ENCODE measurements around the gene DNAI2. TPM values are rescaled to one million over a fixed set of nuclear protein-coding genes. Genes with fewer than 3 reads are reported as not detected.
A peak's percentile ranks its signal among the peaks of the same experiment; 100 is the strongest.

Gene DNAI2
- polyA plus RNA-seq, 1 donor from 2014 or later: not detected

DNA sequence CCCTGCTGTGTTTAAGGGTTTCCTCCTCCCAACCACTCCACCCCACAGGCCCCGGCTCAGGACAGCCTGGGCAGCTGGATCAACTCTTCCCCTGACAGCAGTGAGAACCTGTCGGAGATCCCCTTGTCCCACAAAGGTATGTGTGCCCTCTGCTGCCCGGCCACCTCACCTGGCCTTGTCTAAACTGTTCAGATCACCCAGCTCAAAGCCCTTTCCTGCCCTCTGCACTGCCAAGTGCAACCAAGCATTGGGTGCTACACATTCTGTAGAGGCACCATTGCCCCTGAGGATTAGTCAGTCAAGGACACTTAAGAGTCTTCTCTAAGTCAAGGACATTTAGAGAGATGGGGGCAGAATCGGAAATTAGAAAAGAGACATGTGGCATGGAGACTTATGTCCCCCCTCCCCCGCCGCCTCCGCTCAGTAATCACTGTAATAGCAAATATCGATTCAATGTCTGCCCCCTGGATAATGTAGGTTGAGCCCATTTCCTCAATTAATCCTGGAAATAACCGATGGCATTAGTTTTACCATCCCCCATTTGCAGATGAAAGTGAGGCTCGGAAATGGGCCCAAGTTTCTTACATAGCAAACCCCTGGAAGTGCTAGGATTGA is 79.5 kb downstream of the DNAI2 start:
- H3K4me2 ChIP-seq (ENCODE audit: low read length): no peak overlapping the region
- no peaks in the 10 kb centered on the region for H3K9me3 ChIP-seq (ENCODE audit: low read length)
- H3K9ac ChIP-seq (ENCODE audit: low read length): no peak overlapping the region
- H3K36me3 ChIP-seq (ENCODE audit: insufficient read depth, low read length): no peaks in the 10 kb centered on the region
- no peak for TF ChIP-seq EP300 (conservative IDR thresholded peaks at IDR 0.05; ENCODE audit: poor library complexity, severe bottlenecking)
- TF ChIP-seq, protein P1, sequence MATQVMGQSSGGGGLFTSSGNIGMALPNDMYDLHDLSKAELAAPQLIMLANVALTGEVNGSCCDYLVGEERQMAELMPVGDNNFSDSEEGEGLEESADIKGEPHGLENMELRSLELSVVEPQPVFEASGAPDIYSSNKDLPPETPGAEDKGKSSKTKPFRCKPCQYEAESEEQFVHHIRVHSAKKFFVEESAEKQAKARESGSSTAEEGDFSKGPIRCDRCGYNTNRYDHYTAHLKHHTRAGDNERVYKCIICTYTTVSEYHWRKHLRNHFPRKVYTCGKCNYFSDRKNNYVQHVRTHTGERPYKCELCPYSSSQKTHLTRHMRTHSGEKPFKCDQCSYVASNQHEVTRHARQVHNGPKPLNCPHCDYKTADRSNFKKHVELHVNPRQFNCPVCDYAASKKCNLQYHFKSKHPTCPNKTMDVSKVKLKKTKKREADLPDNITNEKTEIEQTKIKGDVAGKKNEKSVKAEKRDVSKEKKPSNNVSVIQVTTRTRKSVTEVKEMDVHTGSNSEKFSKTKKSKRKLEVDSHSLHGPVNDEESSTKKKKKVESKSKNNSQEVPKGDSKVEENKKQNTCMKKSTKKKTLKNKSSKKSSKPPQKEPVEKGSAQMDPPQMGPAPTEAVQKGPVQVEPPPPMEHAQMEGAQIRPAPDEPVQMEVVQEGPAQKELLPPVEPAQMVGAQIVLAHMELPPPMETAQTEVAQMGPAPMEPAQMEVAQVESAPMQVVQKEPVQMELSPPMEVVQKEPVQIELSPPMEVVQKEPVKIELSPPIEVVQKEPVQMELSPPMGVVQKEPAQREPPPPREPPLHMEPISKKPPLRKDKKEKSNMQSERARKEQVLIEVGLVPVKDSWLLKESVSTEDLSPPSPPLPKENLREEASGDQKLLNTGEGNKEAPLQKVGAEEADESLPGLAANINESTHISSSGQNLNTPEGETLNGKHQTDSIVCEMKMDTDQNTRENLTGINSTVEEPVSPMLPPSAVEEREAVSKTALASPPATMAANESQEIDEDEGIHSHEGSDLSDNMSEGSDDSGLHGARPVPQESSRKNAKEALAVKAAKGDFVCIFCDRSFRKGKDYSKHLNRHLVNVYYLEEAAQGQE (IDR thresholded peaks at IDR 0.05; ENCODE audit: borderline replicate concordance): no peak
- no peak for TF ChIP-seq POLR2AphosphoS5 (IDR thresholded peaks at IDR 0.05)
- no peak for TF ChIP-seq CTCF (IDR thresholded peaks at IDR 0.05; ENCODE audit: poor library complexity, severe bottlenecking)
- no peak for TF ChIP-seq TAF1 (IDR thresholded peaks at IDR 0.05; ENCODE audit: low read depth)
- TF ChIP-seq MXI1 (conservative IDR thresholded peaks at IDR 0.05; ENCODE audit: poor library complexity, severe bottlenecking): no peak
- no peak for TF ChIP-seq EZH2 (IDR thresholded peaks at IDR 0.05; ENCODE audit: borderline replicate concordance, insufficient read depth, low read length, poor library complexity, severe bottlenecking)
- no peak for TF ChIP-seq SMC3 (conservative IDR thresholded peaks at IDR 0.05; ENCODE audit: poor library complexity)
- no peak for TF ChIP-seq RAD21 (conservative IDR thresholded peaks at IDR 0.05)
- no peak overlapping the region for H2AFZ ChIP-seq (ENCODE audit: low read depth, low read length)
- H3F3A ChIP-seq (ENCODE audit: insufficient read depth, low read length, poor library complexity, severe bottlenecking): no peaks in the 10 kb centered on the region
- H4K20me1 ChIP-seq (ENCODE audit: insufficient read depth): no peaks in the 10 kb centered on the region
- no peaks in the 10 kb centered on the region for H3K79me2 ChIP-seq (replicated peaks; ENCODE audit: insufficient read depth, low read length)
- H3K9me2 ChIP-seq (ENCODE audit: insufficient read depth, low read length): no peaks in the 10 kb centered on the region
- no peak overlapping the region for H3K27ac ChIP-seq (ENCODE audit: low read length)
- H3K27me3 ChIP-seq (ENCODE audit: insufficient read depth, low read depth, low read length): peaks cover 27% of the 10 kb centered on the region
- no peak overlapping the region for H3K4me3 ChIP-seq (ENCODE audit: low read length)

GRCh38 chr17:74354123-74354522 is 80.1 kb downstream of the DNAI2 start:
- TF ChIP-seq RAD21 (conservative IDR thresholded peaks at IDR 0.05) (no peak), CTCF (IDR thresholded peaks at IDR 0.05; ENCODE audit: poor library complexity, severe bottlenecking) (peak; percentile 46), EP300 (conservative IDR thresholded peaks at IDR 0.05; ENCODE audit: poor library complexity, severe bottlenecking) (no peak)
- Histone ChIP-seq H4K20me1 (ENCODE audit: insufficient read depth) (no peaks in the 10 kb centered on the region), H3F3A (ENCODE audit: insufficient read depth, low read length, poor library complexity, severe bottlenecking) (no peaks in the 10 kb centered on the region), H3K9ac (ENCODE audit: low read length) (no peak overlapping the region), H3K36me3 (ENCODE audit: insufficient read depth, low read length) (no peaks in the 10 kb centered on the region), H3K4me2 (ENCODE audit: low read length) (no peak overlapping the region), H3K27ac (ENCODE audit: low read length) (no peak overlapping the region), H3K9me3 (ENCODE audit: low read length) (no peaks in the 10 kb centered on the region), H3K9me2 (ENCODE audit: insufficient read depth, low read length) (no peaks in the 10 kb centered on the region), H3K27me3 (ENCODE audit: insufficient read depth, low read depth, low read length) (peaks cover 27% of the 10 kb centered on the region), H3K79me2 (replicated peaks; ENCODE audit: insufficient read depth, low read length) (no peaks in the 10 kb centered on the region), H3K4me3 (ENCODE audit: low read length) (no peak overlapping the region), H2AFZ (ENCODE audit: low read depth, low read length) (no peak overlapping the region)

All from neural cell (in vitro differentiated cells).